Kidney tubule cell (primary cell): Measurements from ENCODE around the gene LRRC4B.
A peak's percentile ranks its signal among the peaks of the same experiment; 100 is the strongest.

Experiments used
- DNase-seq: peaks from one replicate; pipeline ENCODE4 v3.0.0-alpha.2; 2018; ENCODE audit warnings: low spot score

The LRRC4B gene

GRCh38 chr19:50485284-50485955, 82.8 kb downstream of the LRRC4B start:
- DNase-seq = no peak

- no peak for DNase-seq
Observed at GRCh38 chr19:50482916-50483315, 85.3 kb downstream of the LRRC4B start.

GRCh38 chr19:50482271-50482855, 85.9 kb downstream of the LRRC4B start:
- no peak for DNase-seq

GRCh38 chr19:50481351-50482149, 86.7 kb downstream of the LRRC4B start:
- no peak for DNase-seq

GRCh38 chr19:50480281-50481111, 87.7 kb downstream of the LRRC4B start:
- no peak for DNase-seq

GRCh38 chr19:50479761-50480251, 88.4 kb downstream of the LRRC4B start:
- DNase-seq = no peak

GRCh38 chr19:50478901-50479715, 89.1 kb downstream of the LRRC4B start:
- DNase-seq = no peak

GRCh38 chr19:50477751-50478515, 90.3 kb downstream of the LRRC4B start:
- no peak for DNase-seq

GRCh38 chr19:50476907-50477238, 91.4 kb downstream of the LRRC4B start:
- no peak for DNase-seq

GRCh38 chr19:50476224-50476906, 91.9 kb downstream of the LRRC4B start, which contains the start of the genes EMC10 and GARIN5A:
EMC10 (plus strand) TSS chr19:50476507; CDS start chr19:50476545, 38 bp downstream.
GARIN5A (minus strand) TSS chr19:50476848; CDS start chr19:50476388, 460 bp downstream.
- peak; percentile 96 for DNase-seq

- DNase-seq = no peak
Observed at GRCh38 chr19:50475736-50476223, 92.5 kb downstream of the LRRC4B start.

GRCh38 chr19:50475101-50475568, 93.1 kb downstream of the LRRC4B start:
- DNase-seq = no peak

- DNase-seq = peak; percentile 24
Observed at GRCh38 chr19:50473336-50473735, 94.9 kb downstream of the LRRC4B start.

GRCh38 chr19:50468818-50469217, 99.4 kb downstream of the LRRC4B start:
- no peak for DNase-seq

GRCh38 chr19:50467566-50467965, 100.7 kb downstream of the LRRC4B start:
- no peak for DNase-seq
